OCI-LY3 (cell line): ENCODE data around the gene SPEF2.

Experiments used
- H2AFZ ChIP-seq: fragments of 200-600, 300-600 bp; shearing (Covaris generic); 2 replicates; pipeline ENCODE4 v1.6.0; 2014; ENCODE audit warnings: antibody characterized with exemption, low read depth, low read length
- H3K27ac ChIP-seq: fragments of 200-600, 300-600 bp; sonication (generic); 2 replicates; pipeline ENCODE4 v1.5.1; 2014; ENCODE audit warnings: mild to moderate bottlenecking, low read length, moderate library complexity, mixed read lengths
- H3K27me3 ChIP-seq: fragments of 200-600, 300-600 bp; sonication (generic); 2 replicates; pipeline ENCODE4 v1.6.1; 2014; ENCODE audit warnings: low read depth, low read length, mixed read lengths
- H3K36me3 ChIP-seq: fragments of 200-600, 300-600 bp; sonication (generic); replicated peaks from 2 replicates; pipeline ENCODE3; 2014; ENCODE audit warnings: low read depth, low read length, mixed read lengths
- H3K4me1 ChIP-seq: fragments of 300-600, 200-600 bp; sonication (generic); 2 replicates; pipeline ENCODE4 v1.6.1; 2014; ENCODE audit warnings: low read length, mixed read lengths
- H3K4me2 ChIP-seq: fragments of 200-600, 300-600 bp; sonication (generic); 2 replicates; pipeline ENCODE4 v1.6.1; 2014; ENCODE audit warnings: low read length, mixed read lengths
- H3K4me3 ChIP-seq: fragments of 300-600, 200-600 bp; sonication (generic); 2 replicates; pipeline ENCODE4 v1.5.1; 2014; ENCODE audit warnings: antibody characterized with exemption, mild to moderate bottlenecking, low read length, moderate library complexity
- H3K79me2 ChIP-seq: fragments of 300-600, 200-600 bp; shearing (Covaris generic); 2 replicates; pipeline ENCODE4 v1.6.1; 2014; ENCODE audit warnings: mild to moderate bottlenecking, low read length, mixed read lengths
- H3K9ac ChIP-seq: fragments of 300-600, 200-600 bp; shearing (Covaris generic); 2 replicates; pipeline ENCODE4 v1.6.0; 2014; ENCODE audit warnings: mild to moderate bottlenecking, low read length, moderate library complexity
- H3K9me3 ChIP-seq: fragments of 200-600, 300-600 bp; shearing (Covaris generic); 2 replicates; pipeline ENCODE4 v1.6.1; 2014; ENCODE audit warnings: low read length, mixed read lengths; ENCODE audit not compliant: insufficient read depth
- H4K20me1 ChIP-seq: fragments of 200-600, 300-600 bp; sonication (generic); 2 replicates; pipeline ENCODE4 v1.6.1; 2016; ENCODE audit warnings: low read length, mixed read lengths; ENCODE audit not compliant: insufficient read depth
- CTCF ChIP-seq: fragments of 200-600, 300-600 bp; sonication (generic); IDR thresholded peaks from 2 replicates; pipeline ENCODE4 v1.5.1; 2014; ENCODE audit warnings: antibody characterized with exemption, low read length, low read depth
- EZH2phosphoT487 ChIP-seq: fragments of 200-600 bp; shearing (Covaris generic); IDR thresholded peaks from 2 replicates; pipeline ENCODE4 v1.6.1; 2018; ENCODE audit warnings: antibody characterized with exemption, mixed run types, low read depth

The SPEF2 gene

GRCh38 chr5:35857606-35858205, 240.0 kb downstream of the SPEF2 start:
- no peak overlapping the region for H3K4me3 ChIP-seq
- peaks cover 21% of the 10 kb centered on the region for H3K4me1 ChIP-seq
- no peaks in the 10 kb centered on the region for H3K9me3 ChIP-seq
- TF ChIP-seq EZH2phosphoT487: no peak
- no peak for TF ChIP-seq CTCF
- H3K4me2 ChIP-seq: no peak overlapping the region
- no peaks in the 10 kb centered on the region for H3K27me3 ChIP-seq
- H3K79me2 ChIP-seq: no peaks in the 10 kb centered on the region
- no peak overlapping the region for H2AFZ ChIP-seq
- H3K27ac ChIP-seq: no peak overlapping the region
- H3K36me3 ChIP-seq: no peaks in the 10 kb centered on the region
- no peaks in the 10 kb centered on the region for H4K20me1 ChIP-seq
- H3K9ac ChIP-seq: no peak overlapping the region

- no peak overlapping the region for H3K27ac ChIP-seq
- no peak overlapping the region for H3K9ac ChIP-seq
- no peak overlapping the region for H3K4me2 ChIP-seq
- TF ChIP-seq EZH2phosphoT487 (no peak), CTCF (no peak)
- no peaks in the 10 kb centered on the region for H3K27me3 ChIP-seq
- H3K4me1 ChIP-seq: peaks cover 12% of the 10 kb centered on the region
- H3K4me3 ChIP-seq: no peak overlapping the region
- H3K36me3 ChIP-seq: no peaks in the 10 kb centered on the region
- H3K9me3 ChIP-seq: no peaks in the 10 kb centered on the region
- no peaks in the 10 kb centered on the region for H3K79me2 ChIP-seq
- H4K20me1 ChIP-seq: no peaks in the 10 kb centered on the region
- no peak overlapping the region for H2AFZ ChIP-seq
Measured at GRCh38 chr5:35859101-35859661, 241.5 kb downstream of the SPEF2 start.

- no peaks in the 10 kb centered on the region for H3K79me2 ChIP-seq
- no peaks in the 10 kb centered on the region for H3K9me3 ChIP-seq
- H3K4me3 ChIP-seq: no peak overlapping the region
- no peaks in the 10 kb centered on the region for H3K27me3 ChIP-seq
- H3K4me2 ChIP-seq: no peak overlapping the region
- TF ChIP-seq CTCF: no peak
- no peak for TF ChIP-seq EZH2phosphoT487
- no peak overlapping the region for H2AFZ ChIP-seq
- H3K9ac ChIP-seq: no peak overlapping the region
- no peak overlapping the region for H3K27ac ChIP-seq
- peaks cover 8% of the 10 kb centered on the region for H3K4me1 ChIP-seq
- H3K36me3 ChIP-seq: no peaks in the 10 kb centered on the region
- H4K20me1 ChIP-seq: no peaks in the 10 kb centered on the region
Measured at GRCh38 chr5:35860686-35861085, 243.0 kb downstream of the SPEF2 start.

- H3K9ac ChIP-seq: no peak overlapping the region
- no peak overlapping the region for H2AFZ ChIP-seq
- H3K4me3 ChIP-seq: no peak overlapping the region
- H3K9me3 ChIP-seq: no peaks in the 10 kb centered on the region
- TF ChIP-seq CTCF (no peak), EZH2phosphoT487 (no peak)
- H3K27me3 ChIP-seq: no peaks in the 10 kb centered on the region
- no peaks in the 10 kb centered on the region for H4K20me1 ChIP-seq
- H3K4me2 ChIP-seq: no peak overlapping the region
- H3K36me3 ChIP-seq: no peaks in the 10 kb centered on the region
- H3K4me1 ChIP-seq: peaks cover 4% of the 10 kb centered on the region
- no peak overlapping the region for H3K27ac ChIP-seq
- H3K79me2 ChIP-seq: no peaks in the 10 kb centered on the region
Measured at GRCh38 chr5:35861718-35862117, 244.1 kb downstream of the SPEF2 start.
